Effector CD4-positive, alpha-beta T cell (primary cell): ENCODE results near the gene SND1.
"Not testable (repeated sequence)": the region's sequence is repeated elsewhere in the genome, so short reads cannot be mapped to it uniquely, and the experiment has no call there.

ENCODE experiments used
- DNase-seq: peaks from one replicate; pipeline ENCODE4 v3.0.0-alpha.2; 2020

The SND1 gene

DNA sequence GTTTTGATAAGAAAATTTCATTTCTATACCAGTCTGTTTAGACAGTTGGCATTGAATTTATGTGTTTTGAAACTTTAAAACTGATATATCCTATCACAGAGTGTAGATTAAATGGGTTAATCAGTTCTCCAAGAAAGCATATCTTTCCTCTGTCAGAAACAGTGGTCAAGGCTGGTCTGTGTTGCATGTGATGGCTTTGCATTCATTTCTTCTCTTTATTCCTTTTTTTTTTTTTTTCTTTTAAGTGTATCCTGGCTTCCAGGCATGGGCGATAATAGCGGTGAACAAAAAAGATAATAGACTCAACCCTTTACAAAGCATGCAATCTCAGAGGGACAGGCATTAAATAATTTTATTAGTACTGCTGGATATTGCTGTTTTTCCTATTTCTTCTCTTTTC lies 242.6 kb downstream of the SND1 start:
- no peak for DNase-seq

DNA sequence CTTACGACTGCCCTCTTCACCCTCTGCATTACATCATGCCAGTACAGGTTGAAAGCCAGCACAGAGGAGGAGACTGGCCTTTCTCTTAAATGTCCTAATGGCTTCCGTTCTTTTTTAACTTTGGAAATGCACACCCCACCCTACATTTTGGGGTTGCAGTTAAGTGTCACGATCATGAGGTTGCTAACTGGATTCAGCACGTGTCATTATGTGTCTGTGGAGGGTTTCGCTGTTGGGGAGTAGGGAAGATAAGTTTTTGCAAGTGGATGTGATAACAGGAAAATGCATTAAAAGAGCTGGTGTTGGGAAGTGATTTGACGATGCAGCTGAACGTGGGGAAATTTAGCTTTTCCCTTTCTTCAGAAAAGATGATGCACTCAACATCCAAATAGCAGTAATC lies 243.4 kb downstream of the SND1 start:
- DNase-seq: no peak

- DNase-seq: no peak
Observed at GRCh38 chr7:127895814-127896280, 243.9 kb downstream of the SND1 start.

DNA sequence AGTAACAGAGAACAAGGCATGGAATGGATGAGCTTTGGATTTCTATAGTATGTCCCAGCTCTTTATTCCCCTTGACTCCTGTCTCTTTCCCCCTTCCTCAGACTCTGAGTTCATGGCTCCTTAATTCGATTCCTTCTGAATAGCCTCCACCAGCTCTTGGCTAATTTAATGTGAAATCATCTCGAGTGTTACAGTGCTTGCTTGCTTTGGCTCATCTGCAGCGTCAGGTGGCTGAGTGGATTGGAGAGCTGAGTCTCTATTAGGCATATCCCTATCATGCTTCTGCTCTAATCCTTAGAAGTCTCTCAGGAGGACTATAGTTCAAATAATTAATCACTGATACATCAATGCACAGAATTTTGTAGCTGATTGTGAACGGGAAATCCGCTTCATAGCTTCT lies 244.7 kb downstream of the SND1 start:
- DNase-seq: no peak

GRCh38 chr7:127897704-127898454 lies 245.9 kb downstream of the SND1 start:
- no peak for DNase-seq

GRCh38 chr7:127899411-127899810 lies 247.4 kb downstream of the SND1 start:
- no peak for DNase-seq

DNA sequence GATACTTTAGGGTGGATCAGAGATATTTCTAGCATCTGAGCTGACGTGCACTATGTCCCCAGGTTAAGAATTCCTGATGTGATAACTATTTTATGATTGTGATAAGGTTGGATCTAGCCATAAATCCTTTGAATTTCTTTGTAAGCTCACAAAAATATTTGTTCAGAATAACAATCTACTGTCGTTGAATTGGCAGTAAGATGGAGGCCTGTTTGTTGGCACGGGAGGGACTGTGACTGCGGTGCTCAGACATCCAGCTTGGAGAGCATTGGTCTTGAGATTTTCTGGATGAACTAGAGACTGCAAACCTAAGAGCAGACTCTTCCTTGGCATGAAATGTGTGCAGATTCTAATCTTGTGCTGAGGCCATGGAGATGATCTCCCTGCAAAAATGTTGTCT lies 248.1 kb downstream of the SND1 start:
- no peak for DNase-seq

DNA sequence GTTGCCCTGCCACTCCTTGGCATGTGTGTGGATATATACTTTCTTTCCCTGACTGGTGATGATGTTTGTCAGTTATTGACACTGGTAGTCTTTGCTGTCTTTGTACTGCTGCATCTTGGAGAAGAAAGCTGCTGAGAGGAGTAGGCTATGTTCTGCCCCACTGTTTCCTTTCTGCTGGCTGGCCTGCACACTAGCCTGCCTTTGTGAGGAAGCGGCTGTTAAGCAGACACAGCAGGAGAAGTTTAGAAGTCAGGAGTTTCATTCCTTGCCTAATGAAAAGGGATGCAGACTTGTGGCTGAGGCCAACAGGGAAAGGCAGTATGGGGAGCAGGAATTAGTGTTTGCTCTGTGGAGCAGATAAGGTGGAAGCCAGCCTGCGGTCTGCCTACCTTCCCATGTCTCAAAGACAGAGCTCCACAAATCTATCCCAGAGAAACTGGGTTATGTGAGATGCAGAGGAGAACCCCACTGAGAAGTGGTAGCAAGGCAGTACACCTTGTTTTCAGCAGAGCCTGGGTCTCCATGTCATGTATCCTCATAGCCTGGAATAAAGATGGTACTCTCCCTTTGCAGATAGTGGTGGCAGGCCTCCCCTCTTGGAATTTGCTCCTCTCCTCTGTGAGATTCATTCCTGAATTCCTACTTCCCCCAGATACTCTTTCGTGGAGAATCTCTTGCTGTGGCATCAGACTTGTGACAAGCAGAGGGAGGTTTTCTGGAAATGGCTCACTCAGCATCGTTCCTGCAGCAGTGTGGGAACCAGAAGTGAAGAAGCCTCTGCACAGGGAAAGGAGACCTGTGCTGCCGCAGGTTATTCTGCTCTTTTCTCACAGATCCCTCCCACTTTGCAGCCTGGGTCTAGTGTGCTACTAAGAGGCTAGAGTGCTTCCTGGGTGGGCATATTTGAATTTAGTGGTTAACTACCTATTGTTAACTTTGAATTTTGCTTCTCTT lies 249.0 kb downstream of the SND1 start:
- DNase-seq: no peak

GRCh38 chr7:127901895-127902703 lies 250.1 kb downstream of the SND1 start:
- no peak for DNase-seq

- DNase-seq: not testable (repeated sequence)
Observed at GRCh38 chr7:127902753-127903152, 250.8 kb downstream of the SND1 start.

- DNase-seq: no peak
Observed at GRCh38 chr7:127903892-127904669, 252.1 kb downstream of the SND1 start.

DNA sequence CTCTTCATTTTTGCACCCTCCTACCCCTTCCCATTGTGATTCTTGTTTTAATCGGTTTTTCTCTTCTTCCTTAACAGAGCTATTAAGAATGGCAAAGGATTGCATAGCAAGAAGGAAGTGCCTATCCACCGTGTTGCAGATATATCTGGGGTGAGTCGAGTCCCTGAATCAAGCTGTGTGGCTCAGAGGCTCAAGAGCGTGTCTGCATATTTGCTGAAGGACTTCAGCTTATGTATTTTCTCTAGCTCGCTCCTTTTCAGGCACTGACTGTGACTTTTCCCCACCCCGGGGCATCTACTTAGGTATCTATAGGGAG lies 252.6 kb downstream of the SND1 start:
- no peak for DNase-seq

GRCh38 chr7:127905021-127905420 lies 253.0 kb downstream of the SND1 start:
- DNase-seq: no peak

DNA sequence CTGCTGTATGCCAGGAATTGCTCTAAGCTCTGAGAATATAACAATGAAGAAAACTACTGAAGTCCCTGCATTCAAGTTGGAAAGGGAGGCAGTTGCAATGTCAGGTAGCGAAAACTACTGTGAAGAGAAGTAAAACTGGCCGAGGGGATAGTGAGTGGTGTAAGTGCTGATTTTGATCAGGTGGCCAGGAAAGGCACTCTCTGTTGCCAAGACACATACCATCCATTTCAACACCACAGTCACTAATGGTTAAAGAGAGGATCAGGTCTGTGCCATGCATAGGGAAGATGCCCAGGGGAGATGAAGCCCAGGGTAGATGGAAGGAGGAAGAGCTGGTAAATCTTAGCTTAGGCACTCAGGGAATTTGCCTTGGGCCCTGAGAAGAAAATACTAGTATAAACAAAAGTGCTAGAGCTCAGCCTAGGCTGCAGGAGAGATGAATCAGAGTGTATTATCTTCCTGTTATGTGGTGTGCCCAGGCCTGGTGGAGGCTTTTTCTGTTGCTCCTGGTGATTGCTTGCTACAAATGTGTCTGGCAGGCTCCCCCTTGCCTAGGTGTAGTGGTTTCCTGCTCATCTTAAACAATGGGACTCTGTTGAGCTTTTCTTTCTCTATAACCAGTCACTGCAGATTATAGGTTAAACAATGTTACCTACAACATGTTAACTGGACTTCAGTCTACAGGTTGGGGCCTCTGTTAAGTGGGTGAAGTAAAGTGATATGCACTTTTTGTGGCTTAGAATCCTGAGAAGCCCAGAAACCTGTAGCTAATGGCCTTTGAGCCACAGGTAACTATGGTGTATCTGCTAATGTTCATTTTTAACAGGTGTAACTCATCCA lies 253.7 kb downstream of the SND1 start:
- no peak for DNase-seq

- DNase-seq: no peak
Observed at GRCh38 chr7:127907110-127908040, 255.4 kb downstream of the SND1 start.

DNA sequence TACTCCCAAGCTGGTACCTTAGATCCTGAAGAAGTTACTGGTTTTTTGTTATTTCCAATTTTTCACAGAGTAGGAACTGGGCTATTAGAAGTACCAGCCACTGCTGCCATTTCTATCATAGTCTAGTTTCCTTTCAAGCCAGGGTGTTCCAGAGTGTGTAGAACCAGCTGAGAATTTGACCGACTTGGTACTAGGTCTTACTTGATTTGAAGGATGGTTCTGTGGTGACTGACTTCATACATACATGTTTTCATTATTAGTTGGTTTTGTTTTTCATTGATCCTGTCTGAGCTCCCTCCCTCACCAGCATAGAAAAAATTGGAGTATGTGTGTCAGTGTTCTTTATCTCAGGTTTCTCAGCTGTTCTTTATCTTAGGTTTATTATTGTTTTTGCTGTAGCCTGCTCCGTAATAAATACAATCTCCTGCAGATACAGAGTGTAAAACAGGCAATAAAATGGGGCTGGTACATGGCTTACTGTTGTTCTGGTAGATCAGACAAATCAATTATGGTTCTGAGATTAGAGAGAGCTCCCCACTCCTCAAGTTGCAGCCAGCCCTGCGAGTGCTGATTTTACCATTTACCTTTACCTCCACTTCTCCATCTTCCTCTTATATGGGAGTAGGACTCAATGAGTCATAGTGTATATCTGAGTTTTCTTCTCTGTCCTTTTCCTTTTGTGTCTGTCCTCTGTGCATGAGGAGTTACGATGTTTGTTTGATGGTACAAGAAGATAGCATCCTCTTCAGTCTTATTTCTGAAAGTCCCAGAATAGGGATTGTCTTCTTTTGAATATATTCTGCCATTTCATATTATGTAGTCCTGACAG lies 256.6 kb downstream of the SND1 start:
- no peak for DNase-seq

DNA sequence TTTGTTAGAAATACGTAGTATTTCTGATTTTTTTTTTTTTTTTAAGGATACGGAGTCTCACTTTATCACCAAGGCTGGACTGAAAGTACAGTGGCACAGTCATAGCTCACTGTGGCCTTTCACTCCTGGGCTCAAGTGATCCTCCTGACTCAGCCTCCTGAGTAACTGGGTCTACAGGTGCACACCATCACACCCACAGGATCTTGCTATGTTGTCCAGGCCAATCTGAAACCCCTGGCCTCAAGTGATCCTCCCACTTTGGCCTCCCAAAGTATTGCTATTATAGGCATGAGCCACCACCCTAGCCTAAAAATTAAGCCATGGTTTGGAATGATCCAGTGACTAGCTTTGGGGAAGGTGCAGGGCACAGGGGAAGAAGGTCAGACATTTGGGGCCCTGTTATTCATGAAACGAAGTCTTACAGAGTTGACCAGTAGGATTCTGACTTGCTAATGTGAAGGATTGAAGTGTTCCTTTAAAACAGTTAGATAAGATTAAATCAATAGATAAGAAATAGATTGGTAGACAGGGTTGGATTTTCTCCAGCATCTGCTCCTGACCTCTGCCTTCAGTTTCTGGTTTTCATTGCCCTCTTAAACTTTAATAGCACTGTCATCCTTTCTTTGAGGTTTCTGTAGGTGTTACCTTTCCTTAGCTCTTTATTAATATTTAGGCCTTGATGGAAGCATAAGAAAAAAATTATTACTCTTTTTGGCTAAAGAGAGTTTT lies 257.6 kb downstream of the SND1 start:
- no peak for DNase-seq

GRCh38 chr7:127910670-127911069 lies 258.7 kb downstream of the SND1 start:
- no peak for DNase-seq
